Adrenal gland (tissue), 12 donors: ENCODE data around the gene UBE2O. TPM values are rescaled to one million over a fixed set of nuclear protein-coding genes. Genes with fewer than 3 reads are reported as not detected.
"Not testable (repeated sequence)": the region's sequence is repeated elsewhere in the genome, so short reads cannot be mapped to it uniquely, and the experiment has no call there.

ENCODE experiments used
- DNase-seq, 7 donors: peaks; one replicate each; pipeline ENCODE4 v3.0.0-alpha.2; 2019 to 2020
- H3K27ac ChIP-seq, 5 donors: fragments of 200-600 bp; sonication (generic) in 4 of 5; 1 replicate in 3 of 5; 2 replicates in 2 of 5; pipeline versions ENCODE4 v1.5.1 to v1.8.0; 2016 to 2020; ENCODE audit warnings: mild to moderate bottlenecking in 1 of 5
- H3K27me3 ChIP-seq: fragments of 200-600 bp; 2 replicates; pipeline ENCODE4 v1.8.0; 2021
- H3K36me3 ChIP-seq, 2 donors: fragments of 200-600 bp; replicated peaks in 1 of 2; 1 replicate in 1 of 2; 2 replicates in 1 of 2; pipeline versions ENCODE4 v1.5.1 to v1.8.0; 2018 to 2022
- H3K4me1 ChIP-seq, 2 donors: fragments of 200-600 bp; replicated peaks in 1 of 2; 1 replicate in 1 of 2; 2 replicates in 1 of 2; pipeline versions ENCODE4 v1.5.1 to v1.8.0; 2018 to 2021
- H3K4me3 ChIP-seq, 4 donors: fragments of 200-600 bp; sonication (generic) in 3 of 4; one replicate each; pipeline ENCODE4 v1.5.1; 2016 to 2018
- H3K9me3 ChIP-seq, 3 donors: fragments of 200-600 bp; sonication (generic) in 1 of 3; replicated peaks in 1 of 3; 1 replicate in 2 of 3; 2 replicates in 1 of 3; pipeline versions ENCODE4 v1.5.1 to v1.8.0; 2016 to 2021
- CTCF ChIP-seq, 6 experiments: fragments of 450-650 bp in 4 of 6; fragments of 200-600 bp in 2 of 6; sonication (generic) in 1 of 6; IDR thresholded peaks; 1 replicate in 5 of 6; 2 replicates in 1 of 6; pipeline versions ENCODE4 v1.5.1 to v1.8.0; 2016 to 2021; ENCODE audit warnings: antibody characterized with exemption in 6 of 6, mild to moderate bottlenecking in 2 of 6, moderate library complexity in 1 of 6
- POLR2A ChIP-seq, 2 donors: fragments of 450-650 bp; IDR thresholded peaks; one replicate each; pipeline ENCODE4 v1.6.1; 2017; ENCODE audit warnings: antibody characterized with exemption in 2 of 2, mild to moderate bottlenecking in 2 of 2, moderate library complexity in 1 of 2
- WGBS, 4 donors: extraction: QIAGEN DNeasy Blood & Tissue Kit in 2 of 4; methylation state at CpG; one replicate each; pipeline versions ENCODE4 v1.1.5 to v1.1.7; 2013 to 2017; 5-methylcytosine and 5-hydroxymethylcytosine counted together
- intact Hi-C, 2 donors: fragments of 100-400 bp; cut with DNase I; formaldehyde crosslinking; loops; one replicate each; pipeline versions ENCODE4 v1.14.1 to v1.15.0; 2022 to 2023
- polyA plus RNA-seq, 3 donors: library from polyadenylated mRNA; stranded (reverse); fragments of 200-250 nt in 2 of 3; fragments of 350-450 nt in 1 of 3; fragmentation: Illumina TruSeq in 1 of 3; extraction: RNeasy Lipid Tissue Mini Kit (QIAGEN cat#74804) in 1 of 3; gene quantifications; one replicate each; pipeline ENCODE4 v1.2.3, GENCODE V29; 2013 to 2014
- total RNA-seq, 9 donors: library from RNA; depleted of rRNA in 4 of 9; stranded (reverse); fragments of >200 nt in 4 of 9; fragments of 120-200 nt in 1 of 9; fragmentation: NEBNext Ultra II Directional in 1 of 9; extraction: Animal tissue kit (Norgen Biotek cat#: 25700) in 1 of 9; gene quantifications; one replicate each; pipeline versions ENCODE4 v1.1.0 to v1.2.4, GENCODE V29; 2013 to 2023
- donor health status: healthy with polysubstance abuse.
- donor health status: Bipolar disorder and iron deficiency.
- donor health status: DM: yes; HTN: yes; CAD: no.
- donor health status: DM: no; HTN: no; CAD: no.
- donor health status: DM: no; HTN: no; CAD: no.
- donor health status: DM: yes; HTN: yes; CAD: no.

Gene UBE2O
- total and polyA plus RNA-seq, 12 donors, result 9.8 to 21.8 (median 15.8) TPM

- H3K27me3 ChIP-seq, result no peaks in the 10 kb centered on the region
- H3K27ac ChIP-seq, result no peak overlapping the region
- no peaks in the 10 kb centered on the region for H3K9me3 ChIP-seq
- DNase-seq, result no peak
- TF ChIP-seq POLR2A (IDR thresholded peaks at IDR 0.05), result no peak
- no peak for TF ChIP-seq CTCF (IDR thresholded peaks at IDR 0.05)
- no peaks in the 10 kb centered on the region for H3K36me3 ChIP-seq
- WGBS, 4 donors, result 81 to 84% (median 82%) methylated on average over 11 of the region's 11 CpGs
- intact Hi-C loops, result no loop called here
- no peak overlapping the region for H3K4me3 ChIP-seq
- peaks cover 0 to 8% of the 10 kb centered on the region in 2 donors for H3K4me1 ChIP-seq
Observed at GRCh38 chr17:76363107-76363842, 89.7 kb downstream of the UBE2O start.

- WGBS, 4 donors, result 40 to 60% (median 54%) methylated on average over 2 of the region's 2 CpGs
Observed at GRCh38 chr17:76360461-76360860, 92.5 kb downstream of the UBE2O start.

GRCh38 chr17:76359776-76360175 is 93.2 kb downstream of the UBE2O start:
- H3K4me3 ChIP-seq, intact Hi-C loops, H3K36me3 ChIP-seq, H3K27me3 ChIP-seq, H3K9me3 ChIP-seq, DNase-seq, H3K4me1 ChIP-seq: not testable (repeated sequence)
- WGBS, 4 donors, result 78 to 89% (median 82%) methylated on average over 6 of the region's 6 CpGs
- peak overlapping the region in 1 of 5 donors; percentile 57 for H3K27ac ChIP-seq

More at GRCh38 chr17:76360461-76360860, 92.5 kb downstream of the UBE2O start:
- Histone ChIP-seq H3K4me1 (peaks cover 0 to 8% of the 10 kb centered on the region in 2 donors), H3K27me3 (no peaks in the 10 kb centered on the region), H3K27ac (peak overlapping the region in 2 of 5 donors; percentile 57 to 69), H3K36me3 (no peaks in the 10 kb centered on the region), H3K9me3 (no peaks in the 10 kb centered on the region), H3K4me3 (no peak overlapping the region)
- intact Hi-C loops, result no loop called here
- TF ChIP-seq POLR2A (IDR thresholded peaks at IDR 0.05) (no peak), CTCF (IDR thresholded peaks at IDR 0.05) (no peak)
- peak in 1 of 7 donors; percentile 44 for DNase-seq

GRCh38 chr17:76359375-76359774 is 93.6 kb downstream of the UBE2O start:
- Histone ChIP-seq H3K4me3 (no peak overlapping the region), H3K27ac (no peak overlapping the region), H3K36me3 (no peaks in the 10 kb centered on the region), H3K9me3 (no peaks in the 10 kb centered on the region), H3K27me3 (no peaks in the 10 kb centered on the region), H3K4me1 (peaks cover 0 to 13% of the 10 kb centered on the region in 2 donors)
- 78 to 89% (median 85%) methylated on average over 6 of the region's 6 CpGs for WGBS, 4 donors
- TF ChIP-seq POLR2A (IDR thresholded peaks at IDR 0.05) (no peak), CTCF (IDR thresholded peaks at IDR 0.05) (no peak)
- DNase-seq, result no peak
- intact Hi-C loops, result no loop called here
